ENCODE measurements around the gene EEF1AKMT3. TPM values are rescaled to one million over a fixed set of nuclear protein-coding genes. Genes with fewer than 3 reads are reported as not detected.
"Not testable (repeated sequence)": the region's sequence is repeated elsewhere in the genome, so short reads cannot be mapped to it uniquely, and the experiment has no call there.

EEF1AKMT3 gene
- polyA plus RNA-seq, 3 donors, result 10.1 to 12.5 (median 11.7) TPM

DNA sequence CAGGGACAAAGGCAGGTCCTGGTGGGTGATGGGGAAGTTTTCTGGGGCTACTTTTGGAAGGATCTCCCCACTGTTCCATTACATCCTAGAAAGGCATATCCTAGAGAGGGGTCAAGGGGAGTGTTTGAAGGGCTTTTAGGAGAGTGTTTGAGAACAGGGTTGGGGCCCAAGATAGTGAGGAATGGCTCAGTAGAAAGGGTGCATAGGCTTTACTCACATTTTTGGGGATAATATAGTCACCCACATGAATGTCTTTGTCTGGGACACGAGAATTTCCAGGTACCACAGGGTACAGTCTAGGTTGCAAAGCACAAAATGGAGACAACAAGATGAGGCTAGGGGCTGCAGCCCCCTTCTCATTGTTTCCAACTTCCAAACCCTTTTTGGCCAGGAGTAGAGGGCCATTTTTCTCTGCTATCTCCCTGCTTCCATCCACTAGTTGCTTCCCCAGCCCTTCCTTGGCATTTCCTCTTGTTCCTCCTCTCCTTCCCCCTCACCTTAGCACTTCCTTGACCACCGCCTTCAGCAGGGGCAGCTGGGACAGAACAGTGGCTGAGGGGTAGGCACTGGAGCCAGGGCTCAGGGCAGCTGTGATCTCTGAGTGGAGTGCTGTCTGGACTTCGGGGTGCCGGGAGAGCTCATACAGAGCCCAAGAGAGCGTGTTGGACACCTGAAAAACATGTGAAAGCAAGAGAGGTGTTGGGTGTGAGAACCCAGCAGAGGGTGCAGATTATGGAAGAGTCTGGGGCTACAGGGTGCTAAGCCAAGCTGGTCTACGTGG, 8.3 kb upstream of the EEF1AKMT3 start:
- DNase-seq (ENCODE audit: low read depth in 3 of 3, low spot score in 2 of 3), result no peak

DNA sequence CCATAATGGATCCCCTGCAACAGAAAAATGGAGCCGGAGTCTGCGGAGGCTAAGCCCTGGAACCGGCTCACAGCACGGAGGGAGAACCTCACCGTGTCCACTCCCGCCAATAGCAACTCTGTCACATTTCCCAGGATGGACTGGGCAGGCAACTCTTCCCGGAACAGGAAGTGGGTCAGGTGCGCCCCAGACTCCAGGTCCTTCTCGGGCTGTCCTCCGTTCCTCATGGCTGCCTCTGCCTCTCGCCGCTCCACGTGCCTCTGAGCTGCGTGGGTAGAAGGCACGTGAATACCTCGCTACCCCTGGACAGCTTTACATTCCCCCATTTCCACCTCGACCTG, 7.8 kb upstream of the EEF1AKMT3 start:
- DNase-seq (ENCODE audit: low read depth in 3 of 3, low spot score in 2 of 3), result no peak

DNA sequence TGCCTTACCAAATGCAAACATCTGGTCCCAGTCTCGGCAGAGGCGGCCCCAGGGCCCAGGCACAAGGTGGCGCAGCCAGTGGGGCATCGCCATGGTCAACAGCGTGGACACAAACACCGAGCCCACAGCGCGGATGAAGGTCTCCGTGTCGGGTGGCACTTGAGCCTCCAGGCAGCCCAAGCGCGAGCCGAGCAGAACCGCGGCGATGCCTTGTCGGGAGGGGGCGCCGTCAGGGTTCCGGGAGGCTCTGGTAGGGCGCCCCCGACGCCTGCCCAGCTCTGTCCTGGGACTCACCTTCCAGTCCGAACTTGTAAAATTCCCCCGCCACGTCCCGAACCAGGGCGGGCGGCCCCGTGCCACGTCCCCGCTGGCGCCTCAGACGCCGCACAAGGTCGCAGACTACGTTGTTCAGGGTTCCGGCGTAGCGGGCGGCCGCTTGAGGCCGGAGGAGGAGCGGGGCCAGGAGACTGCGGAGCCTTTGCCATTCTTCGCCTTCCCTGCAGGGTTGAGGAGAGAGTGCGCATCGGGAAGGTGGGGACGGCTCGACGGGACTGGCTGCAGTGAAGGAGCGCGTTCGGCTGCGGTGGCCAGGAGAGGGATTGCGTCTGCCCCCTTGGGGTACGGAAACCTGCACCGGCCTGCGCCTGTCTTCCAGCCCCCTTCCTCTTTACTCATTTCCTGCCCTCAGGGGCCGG, 7.3 kb upstream of the EEF1AKMT3 start:
- no peak for DNase-seq (ENCODE audit: low read depth in 3 of 3, low spot score in 2 of 3)

DNA sequence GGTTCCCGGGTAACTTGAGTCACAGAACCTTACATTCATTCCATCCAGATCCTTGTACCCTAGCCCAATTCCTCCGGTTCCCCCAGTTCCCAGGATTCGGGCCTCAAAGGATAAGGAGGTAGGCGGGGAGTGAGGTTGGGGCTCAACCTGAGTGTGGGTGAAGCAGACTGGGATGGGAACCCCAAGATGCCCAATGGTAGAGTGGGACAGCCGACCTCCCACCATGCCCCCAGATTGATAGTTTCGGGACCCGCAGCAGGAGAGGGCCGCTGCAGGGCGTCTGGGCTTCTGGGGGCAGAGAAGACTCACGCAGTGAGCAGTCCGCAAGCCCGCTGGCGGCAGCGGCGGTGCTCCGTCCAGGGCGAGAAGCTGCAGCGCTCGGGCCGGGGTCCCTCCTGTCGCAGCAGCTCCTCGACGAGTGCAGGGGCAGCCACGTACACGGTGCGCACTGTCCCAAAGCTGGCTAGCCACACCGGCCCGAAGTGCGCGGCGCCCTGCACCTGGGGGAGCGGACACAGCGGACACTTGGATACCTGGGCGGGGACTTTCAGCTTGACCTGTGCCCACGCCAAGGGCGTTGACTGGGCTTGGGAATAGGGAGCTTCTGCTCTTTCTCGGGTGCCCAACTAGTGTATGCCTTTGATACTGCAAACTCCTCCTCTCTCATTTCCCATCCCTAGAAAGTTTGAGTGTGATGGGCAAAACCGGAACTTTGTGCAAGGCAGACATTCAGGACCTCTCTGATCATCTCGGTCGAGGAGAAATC, 6.5 kb upstream of the EEF1AKMT3 start:
- no peak for DNase-seq (ENCODE audit: low read depth in 3 of 3, low spot score in 2 of 3)

DNA sequence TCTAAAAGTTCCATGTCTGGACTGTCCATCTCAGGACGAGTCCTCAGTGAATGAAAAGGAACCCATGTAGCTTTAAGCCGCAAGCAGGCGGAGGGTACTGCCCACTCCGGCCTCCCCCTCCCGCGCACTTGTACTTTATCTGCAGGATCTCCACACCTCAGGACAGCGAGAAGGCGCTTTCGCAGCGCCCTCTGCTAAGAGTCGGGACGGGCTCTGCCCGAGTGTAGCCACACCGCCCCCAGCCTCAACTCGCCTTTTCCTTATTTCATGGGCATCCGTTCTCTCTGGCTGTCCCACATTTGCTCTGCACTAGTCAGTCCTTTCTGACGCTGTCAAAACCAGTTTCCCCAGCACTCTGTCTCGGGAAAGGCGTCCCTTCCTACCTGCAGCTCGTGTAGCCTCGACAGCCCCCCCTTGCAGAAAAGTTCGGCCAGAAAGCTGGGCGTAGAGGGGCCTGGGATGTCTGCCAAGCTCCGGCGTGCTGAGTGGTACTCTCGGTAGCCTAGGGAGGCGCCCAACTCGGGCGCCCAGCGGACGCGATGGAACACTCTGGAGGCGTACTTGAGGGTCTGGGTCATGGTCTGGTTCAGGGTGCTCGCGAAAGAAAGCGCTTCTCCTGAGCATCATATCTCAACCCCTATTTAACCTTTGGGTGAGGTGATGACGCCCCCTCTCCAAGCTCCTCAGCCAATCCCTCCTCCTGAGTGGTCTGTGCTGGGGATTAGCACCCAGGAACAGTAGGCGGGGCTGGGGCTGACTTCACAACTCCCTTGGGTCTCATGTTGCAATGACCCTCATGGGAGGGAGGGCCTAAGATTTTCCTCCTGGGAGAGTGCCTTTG, 5.7 kb upstream of the EEF1AKMT3 start, which contains the start of gene CYP27B1:
Gene CYP27B1, minus strand, starts transcription at position 615 of the 841 bp plus-strand sequence. Its CDS starts 37 bp downstream, at position 578.
- DNase-seq (ENCODE audit: low read depth in 3 of 3, low spot score in 2 of 3), result no peak

DNA sequence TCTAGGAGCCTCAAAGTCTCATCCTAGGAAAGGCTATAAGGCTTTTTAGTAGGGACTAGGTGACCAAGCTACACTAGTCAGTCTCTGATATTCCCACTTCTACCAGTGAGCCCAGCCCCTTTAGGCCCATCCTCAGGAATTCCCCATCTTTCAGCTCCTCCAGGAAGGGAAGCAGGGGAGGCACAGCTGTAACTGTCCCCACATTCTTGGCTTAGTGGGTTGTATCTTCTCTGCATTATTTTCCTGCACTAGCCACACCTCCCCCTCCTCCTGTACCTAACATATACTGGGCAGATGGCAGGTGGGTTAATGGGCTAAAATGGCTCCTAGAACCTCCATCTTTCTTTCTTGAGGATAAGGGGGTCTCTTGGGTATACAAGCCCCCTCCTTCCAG, 5.1 kb upstream of the EEF1AKMT3 start:
- DNase-seq (ENCODE audit: low read depth in 3 of 3, low spot score in 2 of 3), result no peak

DNA sequence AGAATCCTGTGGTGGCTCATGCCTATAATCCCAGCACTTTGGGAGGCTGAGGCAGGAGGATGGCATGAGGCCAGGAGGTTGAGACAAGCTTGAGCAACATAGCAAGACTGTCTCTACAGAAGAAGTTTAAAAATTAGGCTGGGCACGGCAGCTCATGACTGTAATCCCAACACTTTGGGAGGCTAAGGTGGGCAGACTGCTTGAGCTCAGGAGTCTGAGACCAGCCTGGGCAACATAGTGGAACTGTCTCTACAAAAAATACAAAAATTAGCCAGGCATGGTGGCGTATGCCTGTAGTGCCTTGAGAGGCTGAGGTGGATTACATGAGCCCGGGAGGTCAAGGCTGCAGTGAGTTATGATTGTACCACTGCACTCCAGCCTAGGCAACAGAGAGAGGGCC, 4.5 kb upstream of the EEF1AKMT3 start:
- DNase-seq (ENCODE audit: low read depth in 3 of 3, low spot score in 2 of 3), result no peak

DNA sequence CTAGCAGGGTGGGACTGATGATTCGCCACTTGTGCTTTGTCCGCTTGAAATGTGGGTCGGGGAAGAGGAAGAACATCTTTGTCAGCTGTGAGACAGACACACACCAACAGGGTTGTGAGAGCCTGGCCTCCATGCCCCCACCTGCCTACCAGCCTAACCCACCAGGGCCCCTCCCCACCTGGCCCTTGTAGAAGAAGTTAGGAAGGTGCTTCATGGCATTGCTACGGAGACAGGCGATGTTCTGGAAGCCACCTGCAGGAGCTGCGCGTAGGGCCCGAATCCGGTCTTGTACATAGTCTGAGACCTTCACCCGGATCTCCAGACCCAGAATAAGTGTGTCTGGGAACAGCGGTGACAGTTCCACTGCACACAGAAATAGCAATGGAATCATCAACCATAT, 2.8 kb upstream of the EEF1AKMT3 start:
- DNase-seq (ENCODE audit: low read depth in 3 of 3, low spot score in 2 of 3), result no peak

DNA sequence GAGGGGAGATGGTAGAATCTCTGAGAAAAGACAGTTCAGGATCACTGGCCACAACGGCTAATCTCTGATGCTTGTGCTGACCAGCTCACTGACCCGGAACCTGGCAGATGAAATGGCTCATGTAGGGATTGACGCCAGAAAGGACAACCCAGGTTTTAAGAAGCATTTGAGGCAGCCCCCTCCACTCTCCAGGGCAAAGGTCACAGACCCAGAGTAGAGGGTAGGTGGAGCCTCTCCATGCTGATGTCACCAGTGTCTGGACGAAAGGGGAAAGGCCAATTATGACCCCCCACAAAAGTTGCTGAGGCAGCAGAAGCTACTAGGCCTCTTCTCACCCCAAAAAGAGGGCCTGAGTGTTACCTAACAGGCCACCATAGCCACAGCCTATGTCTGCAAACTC, 1.7 kb upstream of the EEF1AKMT3 start:
- no peak for DNase-seq (ENCODE audit: low read depth in 3 of 3, low spot score in 2 of 3)

DNA sequence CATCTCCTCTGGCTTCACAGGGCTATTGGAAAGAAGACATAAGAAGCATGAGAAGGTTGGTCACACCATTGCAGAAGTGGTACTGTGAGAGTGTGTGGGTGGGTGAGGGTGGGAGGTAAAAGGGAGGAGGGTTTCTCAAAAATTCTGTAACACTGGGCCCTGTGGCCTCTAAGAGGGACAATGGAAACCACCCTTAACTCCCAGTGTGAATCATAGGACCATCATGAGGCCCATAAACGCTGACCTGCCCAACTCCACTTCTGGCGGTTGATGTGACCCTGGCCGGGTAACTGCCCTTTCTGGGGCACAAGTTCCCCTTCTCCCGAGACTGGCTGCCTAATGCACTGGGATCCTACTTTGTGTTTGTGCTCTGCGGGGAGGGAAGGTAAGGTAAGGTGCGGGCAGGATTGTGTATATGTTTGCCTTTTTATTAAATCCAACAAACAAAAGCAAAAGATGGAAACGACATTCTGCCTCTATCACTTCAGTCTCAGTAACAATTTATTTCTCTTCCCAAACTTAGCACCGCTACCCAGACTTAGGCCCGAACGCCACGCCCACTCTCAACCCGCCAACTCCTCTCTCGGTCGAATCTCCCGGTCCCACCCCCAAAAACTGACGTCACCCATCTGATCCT, 1.1 kb upstream of the EEF1AKMT3 start:
- peak; percentile 87 to 91 (median 89) for DNase-seq (ENCODE audit: low read depth in 3 of 3, low spot score in 2 of 3)

DNA sequence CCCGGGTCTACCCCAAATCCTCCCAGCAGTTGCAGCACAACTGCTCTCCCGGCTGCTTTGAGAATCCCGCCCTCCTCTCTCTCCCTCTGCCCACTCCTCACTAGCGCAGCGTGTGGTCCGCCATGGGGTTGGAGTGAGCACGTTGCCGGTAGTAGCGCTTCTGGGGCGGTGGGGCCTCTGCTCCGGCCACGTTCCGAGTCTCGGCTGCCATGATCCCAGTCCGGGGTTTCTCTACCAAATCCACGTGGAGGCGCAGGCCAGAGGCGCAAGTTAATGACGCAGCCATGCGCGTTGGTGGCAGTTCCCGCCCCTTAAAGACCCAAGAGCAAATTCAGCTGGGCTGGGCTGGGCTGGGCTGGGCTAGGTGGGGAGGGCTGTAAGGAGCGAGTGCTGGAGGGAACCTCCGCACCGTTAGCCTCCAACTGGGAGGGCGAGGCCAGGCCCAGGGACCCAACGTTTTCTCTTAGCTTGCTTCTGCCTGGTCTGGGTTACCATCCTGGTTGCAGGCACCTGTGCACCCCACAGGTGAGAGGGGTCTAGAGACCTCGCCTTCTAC, 463 bp upstream of the EEF1AKMT3 start, which contains the start of gene METTL1:
Gene METTL1, minus strand, starts transcription at position 233 of the 556 bp plus-strand sequence. Its CDS starts 22 bp downstream, at position 211.
- DNase-seq (ENCODE audit: low read depth in 3 of 3, low spot score in 2 of 3), result peak; percentile 92 to 96 (median 94)

DNA sequence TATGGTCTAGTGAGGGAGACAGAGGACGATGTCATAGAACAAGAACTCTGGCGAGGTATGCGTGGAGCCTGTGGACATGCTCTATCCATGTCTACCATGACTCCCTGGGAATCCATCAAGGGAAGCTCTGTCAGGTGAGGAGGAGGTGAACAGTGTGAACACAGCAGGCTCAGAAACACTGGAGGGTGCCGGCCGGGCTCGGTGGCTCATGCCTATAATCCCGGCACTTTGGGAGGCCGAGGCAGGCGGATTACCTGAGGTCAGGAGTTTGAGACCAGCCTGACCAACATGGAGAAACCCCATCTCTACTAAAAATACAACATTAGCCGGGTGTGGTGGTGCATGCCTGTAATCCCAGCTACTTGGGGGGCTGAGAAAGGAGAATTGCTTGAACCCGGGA, 2.2 kb downstream of the EEF1AKMT3 start:
- DNase-seq (ENCODE audit: low read depth in 3 of 3, low spot score in 2 of 3), result not testable (repeated sequence)

DNA sequence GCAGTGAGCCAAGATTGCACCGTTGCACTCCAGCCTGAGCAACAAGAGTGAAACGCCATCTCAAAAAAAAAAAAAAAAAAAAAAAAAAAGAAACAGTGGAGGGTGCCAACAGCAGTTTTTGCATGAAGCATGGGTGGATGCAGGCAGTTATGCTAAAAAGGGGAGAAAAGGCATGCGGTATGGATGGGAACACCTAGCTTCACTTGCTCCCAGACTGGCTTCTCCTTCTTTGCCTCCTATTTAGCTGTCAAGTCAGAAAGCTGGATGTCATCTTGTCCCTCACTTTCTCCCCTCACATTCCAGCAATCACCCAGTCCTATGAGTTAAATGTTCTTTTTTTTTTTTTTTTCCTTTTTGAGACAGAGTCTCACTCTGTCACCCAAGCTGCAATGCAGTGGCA, 2.6 kb downstream of the EEF1AKMT3 start:
- DNase-seq (ENCODE audit: low read depth in 3 of 3, low spot score in 2 of 3), result no peak

DNA sequence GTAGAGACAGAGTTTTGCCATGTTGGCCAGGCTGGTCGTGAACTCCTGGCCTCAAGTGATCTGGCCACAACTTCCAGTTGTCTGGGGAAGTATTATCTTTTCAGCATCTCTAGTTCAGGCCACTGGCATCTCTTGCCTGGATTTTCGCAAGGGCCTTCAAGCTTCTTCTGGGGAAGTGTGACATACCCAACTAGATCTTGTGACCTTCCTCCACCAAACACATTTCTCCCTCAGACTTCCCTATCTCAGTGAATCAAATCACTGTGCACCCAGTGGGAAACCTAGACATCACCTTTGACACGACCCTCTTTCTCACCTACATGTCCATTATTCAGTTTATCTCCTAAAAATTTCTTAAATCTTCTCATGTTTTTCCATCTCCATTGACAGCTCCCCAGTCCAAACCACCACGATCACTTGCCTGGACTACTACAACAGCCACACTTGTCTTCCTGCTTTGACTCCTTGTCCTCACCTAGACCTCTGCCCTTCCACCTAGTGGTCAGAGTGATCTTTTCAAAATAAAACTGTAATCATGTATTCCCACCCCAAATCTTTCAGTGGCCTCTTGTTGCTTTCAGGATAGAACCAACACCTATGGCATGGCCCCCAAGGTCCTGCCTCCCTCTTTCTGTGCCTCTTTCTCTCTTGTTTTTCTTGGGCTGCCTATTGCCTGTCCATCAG, 3.3 kb downstream of the EEF1AKMT3 start:
- DNase-seq (ENCODE audit: low read depth in 3 of 3, low spot score in 2 of 3), result no peak

DNA sequence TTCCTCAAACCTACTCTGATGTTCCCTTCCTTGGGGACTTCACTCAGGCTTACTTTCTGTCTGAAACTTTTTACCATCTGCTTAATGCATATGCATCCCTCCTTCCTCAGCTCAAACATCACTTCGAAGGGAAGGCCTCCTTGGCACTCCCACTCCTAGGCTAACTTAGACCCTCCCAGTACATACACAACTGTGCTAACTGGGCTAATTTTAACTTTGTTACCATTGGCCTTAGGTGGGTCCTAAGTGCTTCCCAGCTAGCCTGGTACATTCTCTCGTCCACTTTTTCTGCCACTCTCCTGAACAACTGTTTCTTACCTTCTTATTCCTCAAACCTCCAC, 3.8 kb downstream of the EEF1AKMT3 start:
- no peak for DNase-seq (ENCODE audit: low read depth in 3 of 3, low spot score in 2 of 3)

DNA sequence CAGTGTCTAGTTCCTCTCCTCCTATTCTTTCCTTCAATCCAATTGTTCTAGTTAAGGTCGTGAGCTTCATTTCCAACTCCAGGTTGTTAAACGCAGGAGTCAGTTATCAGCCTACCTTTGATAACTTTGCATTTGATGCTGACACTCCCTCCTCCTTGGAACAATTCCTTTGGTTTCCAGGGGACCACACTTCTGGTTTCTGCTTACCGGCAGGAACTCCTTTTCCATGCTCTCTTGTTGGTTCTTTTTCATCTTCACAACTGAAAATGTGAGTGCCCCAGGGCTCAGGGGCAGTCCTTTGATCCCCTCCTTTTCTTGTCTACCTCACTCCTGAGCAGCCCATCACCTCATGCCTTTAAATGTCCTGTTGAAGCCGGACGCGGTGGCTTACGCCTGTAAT, 5.0 kb downstream of the EEF1AKMT3 start:
- no peak for DNase-seq (ENCODE audit: low read depth in 3 of 3, low spot score in 2 of 3)

DNA sequence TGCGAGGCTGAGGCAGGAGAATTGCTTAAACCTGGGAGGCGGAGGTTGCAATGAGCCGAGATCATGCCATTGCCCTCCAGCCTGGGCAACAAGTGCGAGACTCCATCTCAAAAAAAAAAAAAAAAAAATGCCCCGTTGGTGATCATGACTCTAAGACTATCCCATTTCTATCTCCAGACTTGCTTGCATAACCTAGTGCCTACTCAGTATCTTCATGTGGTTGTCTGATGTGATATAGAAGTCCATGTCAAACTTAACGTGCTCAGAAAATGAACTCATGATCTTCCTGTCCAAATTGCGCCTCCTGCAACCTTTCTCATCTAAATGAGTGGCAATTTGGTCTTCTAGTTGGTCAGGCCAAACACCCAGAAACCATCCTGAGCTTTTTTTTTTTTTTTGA, 5.5 kb downstream of the EEF1AKMT3 start:
- no peak for DNase-seq (ENCODE audit: low read depth in 3 of 3, low spot score in 2 of 3)

DNA sequence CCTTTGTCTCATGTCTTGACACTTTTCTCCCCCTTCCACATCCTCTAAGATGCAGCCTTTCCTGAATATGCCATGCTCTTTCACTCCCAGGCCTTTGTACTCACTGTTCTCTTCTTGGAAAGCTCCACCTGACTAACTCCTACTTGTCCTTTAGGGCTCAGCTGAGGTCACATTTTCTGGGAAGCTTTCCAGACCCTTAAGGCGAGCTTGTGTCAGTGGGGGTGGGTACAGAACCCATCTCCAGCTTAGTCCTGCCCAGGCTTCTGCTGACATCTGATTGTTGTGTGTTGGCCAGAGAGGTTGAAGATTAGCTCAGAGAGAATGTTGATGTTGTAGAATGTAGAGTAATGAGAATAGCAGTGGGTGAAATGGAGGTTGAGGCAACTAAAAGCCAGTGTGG, 7.3 kb downstream of the EEF1AKMT3 start:
- no peak for DNase-seq (ENCODE audit: low read depth in 3 of 3, low spot score in 2 of 3)

DNA sequence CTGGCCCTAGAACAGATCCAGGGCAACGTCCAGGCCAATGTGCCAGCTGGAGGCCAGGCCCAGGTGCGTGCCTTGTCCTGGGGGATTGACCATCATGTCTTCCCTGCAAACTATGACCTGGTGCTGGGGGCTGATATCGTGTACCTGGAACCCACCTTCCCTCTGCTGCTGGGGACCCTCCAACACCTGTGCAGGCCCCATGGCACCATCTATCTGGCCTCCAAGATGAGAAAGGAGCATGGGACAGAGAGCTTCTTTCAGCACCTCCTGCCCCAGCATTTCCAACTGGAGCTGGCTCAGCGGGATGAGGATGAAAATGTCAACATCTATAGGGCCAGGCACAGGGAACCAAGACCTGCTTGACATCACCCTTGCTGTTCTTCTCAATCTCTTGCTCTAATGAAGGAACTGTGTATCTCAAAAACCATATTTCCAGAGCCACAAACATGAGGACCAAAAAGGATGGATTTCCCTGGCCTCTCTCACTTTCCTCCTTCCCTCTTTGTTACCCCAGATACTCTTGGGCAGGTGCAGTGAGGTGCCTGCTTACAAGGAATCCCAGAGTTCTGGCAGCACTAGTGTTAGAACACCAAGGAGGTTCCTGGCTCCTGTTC, 8.0 kb downstream of the EEF1AKMT3 start:
- DNase-seq (ENCODE audit: low read depth in 3 of 3, low spot score in 2 of 3), result no peak
